ENCODE data around the gene ELOVL2.
A peak's percentile ranks its signal among the peaks of the same experiment; 100 is the strongest.

Gene ELOVL2

GRCh38 chr6:11056871-11057270 is 12.8 kb upstream of the ELOVL2 start:
- no peak for DNase-seq

- no peak for DNase-seq
Observed at GRCh38 chr6:11055127-11055627, 11.1 kb upstream of the ELOVL2 start.

GRCh38 chr6:11054722-11055121 is 10.6 kb upstream of the ELOVL2 start:
- DNase-seq = no peak

- DNase-seq = no peak
Observed at GRCh38 chr6:11053307-11053706, 9.2 kb upstream of the ELOVL2 start.

- DNase-seq = no peak
Observed at GRCh38 chr6:11050731-11051130, 6.6 kb upstream of the ELOVL2 start.

GRCh38 chr6:11044712-11045167 is 635 bp upstream of the ELOVL2 start:
- no peak for DNase-seq

GRCh38 chr6:11043378-11043960 is 636 bp downstream of the ELOVL2 start:
- DNase-seq = peak in 1 of 2 experiments; percentile 28

GRCh38 chr6:11042750-11043377 is 1.2 kb downstream of the ELOVL2 start:
- DNase-seq = peak in 1 of 2 experiments; percentile 18

GRCh38 chr6:11042025-11042749 is 1.9 kb downstream of the ELOVL2 start:
- DNase-seq = no peak

- no peak for DNase-seq
Observed at GRCh38 chr6:11040134-11040533, 4.0 kb downstream of the ELOVL2 start.

- DNase-seq = no peak
Observed at GRCh38 chr6:11039040-11039439, 5.1 kb downstream of the ELOVL2 start.

- DNase-seq = no peak
Observed at GRCh38 chr6:11036977-11037430, 7.1 kb downstream of the ELOVL2 start.

- no peak for DNase-seq
Observed at GRCh38 chr6:11036351-11036740, 7.8 kb downstream of the ELOVL2 start.

- no peak for DNase-seq
Observed at GRCh38 chr6:11035616-11036350, 8.3 kb downstream of the ELOVL2 start.

GRCh38 chr6:11033825-11034224 is 10.3 kb downstream of the ELOVL2 start:
- no peak for DNase-seq

- DNase-seq = no peak
Observed at GRCh38 chr6:11030904-11031303, 13.2 kb downstream of the ELOVL2 start.

GRCh38 chr6:11028959-11029358 is 15.1 kb downstream of the ELOVL2 start:
- DNase-seq = no peak

- no peak for DNase-seq
Observed at GRCh38 chr6:11027565-11028110, 16.5 kb downstream of the ELOVL2 start.

GRCh38 chr6:11025921-11026635 is 18.0 kb downstream of the ELOVL2 start:
- no peak for DNase-seq

GRCh38 chr6:11025130-11025529 is 19.0 kb downstream of the ELOVL2 start:
- no peak for DNase-seq

GRCh38 chr6:11023032-11023431 is 21.1 kb downstream of the ELOVL2 start:
- no peak for DNase-seq

GRCh38 chr6:11021714-11022113 is 22.4 kb downstream of the ELOVL2 start:
- no peak for DNase-seq
